ENCODE measurements around the gene HINT3. TPM values are rescaled to one million over a fixed set of nuclear protein-coding genes. Genes with fewer than 3 reads are reported as not detected.
A peak's percentile ranks its signal among the peaks of the same experiment; 100 is the strongest.

Gene HINT3
- total and polyA plus RNA-seq, 2 donors (not counting 3 experiments of a cell fraction or from before 2014, with no cell fraction given): 1.8 to 8.4 TPM

DNA sequence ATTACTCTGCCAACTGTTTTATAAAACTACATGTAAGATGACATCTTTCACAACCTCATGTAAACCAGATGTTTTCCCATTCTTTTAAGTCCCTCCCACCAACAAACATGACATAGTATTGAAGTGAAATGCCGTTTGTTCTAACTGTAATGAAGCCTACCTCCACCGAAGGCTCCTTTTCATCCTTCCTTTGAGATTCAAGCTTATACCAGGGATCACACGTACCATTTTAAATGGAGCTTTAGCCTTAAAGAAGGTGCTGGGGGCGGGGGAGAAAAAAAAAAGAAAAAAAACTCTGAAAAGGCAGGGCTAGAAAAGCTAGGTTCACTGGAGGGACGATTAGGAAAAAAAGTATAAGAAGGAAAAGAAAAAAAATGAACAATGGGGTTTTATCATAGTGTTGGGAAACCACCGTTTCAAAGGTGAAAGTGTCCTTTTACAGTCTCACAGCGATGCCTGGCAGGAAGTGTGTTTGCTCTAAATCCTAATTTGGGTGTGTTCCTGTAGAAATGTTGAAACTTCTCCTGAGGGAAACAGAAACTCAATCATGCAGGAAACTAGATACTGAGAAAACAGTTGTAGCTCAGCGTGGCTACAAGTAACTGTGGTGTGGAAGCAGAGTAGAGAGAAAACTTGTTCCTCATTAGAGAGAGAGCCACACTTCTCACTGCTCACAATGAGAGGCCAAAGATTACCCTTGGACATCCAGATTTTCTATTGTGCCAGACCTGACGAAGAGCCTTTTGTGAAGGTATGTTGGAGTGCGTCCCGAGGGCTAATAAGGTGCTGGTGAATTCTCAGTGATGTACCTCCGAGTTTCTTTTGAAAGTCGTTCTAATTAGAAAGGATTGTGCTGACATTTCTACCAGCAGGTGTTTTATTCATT lies 37.6 kb upstream of the HINT3 start:
- Histone ChIP-seq H3K9me1 (replicated peaks; ENCODE audit: control insufficient read depth, extremely low read depth, insufficient read depth, low read length) (no peaks in the 10 kb centered on the region), H3K27me3 (ENCODE audit: control insufficient read depth in 2 of 2, insufficient read depth in 2 of 2, low read length in 2 of 2) (no peaks in the 10 kb centered on the region), H3K79me2 (ENCODE audit: control insufficient read depth, insufficient read depth, low read length) (no peaks in the 10 kb centered on the region), H3K36me3 (ENCODE audit: control insufficient read depth in 2 of 2, extremely low read depth in 1 of 2, insufficient read depth in 2 of 2, low read length in 2 of 2) (peaks cover 23% of the 10 kb centered on the region in 2 experiments), H2AFZ (ENCODE audit: low read depth, low read length) (peak overlapping the region; percentile 4), H4K20me1 (replicated peaks; ENCODE audit: control insufficient read depth, extremely low read depth, insufficient read depth, low read length) (no peaks in the 10 kb centered on the region), H3K9ac (replicated peaks; ENCODE audit: extremely low read depth, insufficient read depth, low read length) (peak overlapping the region; percentile 28), H3K4me3 (replicated peaks in 1 of 3; ENCODE audit: insufficient read depth in 1 of 3, low read depth in 1 of 3, low read length in 3 of 3) (peak overlapping the region in 1 of 3 experiments; percentile 2), H3K4me1 (ENCODE audit: control insufficient read depth, extremely low read depth, insufficient read depth, low read length) (peaks cover 18% of the 10 kb centered on the region), H3K9me3 (replicated peaks; ENCODE audit: control insufficient read depth, insufficient read depth, low read length) (no peaks in the 10 kb centered on the region), H3K4me2 (ENCODE audit: insufficient read depth, low read length) (peak overlapping the region; percentile 23), H3K27ac (ENCODE audit: insufficient read depth, low read depth, low read length) (peak overlapping the region; percentile 21)
- TF ChIP-seq EZH2 (IDR thresholded peaks at IDR 0.05; ENCODE audit: borderline replicate concordance, low read depth, low read length, severe bottlenecking) (no peak), MYC (IDR thresholded peaks at IDR 0.05; ENCODE audit: low read depth, low read length) (no peak), POLR2A (IDR thresholded peaks at IDR 0.05; ENCODE audit: low read depth, low read length) (no peak), POLR2AphosphoS5 (IDR thresholded peaks at IDR 0.05; ENCODE audit: insufficient read depth, low read depth, low read length) (no peak)
- TF ChIP-seq, protein P1, sequence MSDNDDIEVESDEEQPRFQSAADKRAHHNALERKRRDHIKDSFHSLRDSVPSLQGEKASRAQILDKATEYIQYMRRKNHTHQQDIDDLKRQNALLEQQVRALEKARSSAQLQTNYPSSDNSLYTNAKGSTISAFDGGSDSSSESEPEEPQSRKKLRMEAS (IDR thresholded peaks at IDR 0.05; ENCODE audit: insufficient read depth, insufficient read length): no peak
- BruUV-seq (replicated peaks): no TSS peak
- CTCF ChIA-PET: interaction anchor here (0.8 to 2.2 kb wide), 8 partner anchors 13 to 129 kb away, joined by 3 to 13 read pairs (median 4); partner anchors contain the start of genes HINT3 and NCOA7
- intact Hi-C loops (cut with micrococcal nuclease) (no loop called here), dilution Hi-C loops (cut with MboI; ENCODE audit: extremely low pct_ligation_motif_present, low sequenced_read_pairs) (no loop called here)
- POLR2A ChIA-PET: no interaction called here
- peak; percentile 81 for FAIRE-seq
- peak; percentile 91 for DNase-seq (ENCODE audit: low read depth, low spot score)

- H3K27ac ChIP-seq (ENCODE audit: insufficient read depth, low read depth, low read length): no peak overlapping the region
- H3K4me3 ChIP-seq (replicated peaks in 1 of 3; ENCODE audit: insufficient read depth in 1 of 3, low read depth in 1 of 3, low read length in 3 of 3): no peak overlapping the region
- peaks cover 14% of the 10 kb centered on the region for H3K4me1 ChIP-seq (ENCODE audit: control insufficient read depth, extremely low read depth, insufficient read depth, low read length)
- POLR2A ChIA-PET: no interaction called here
- no peak for DNase-seq (ENCODE audit: low read depth, low spot score)
- H3K4me2 ChIP-seq (ENCODE audit: insufficient read depth, low read length): no peak overlapping the region
- intact Hi-C loops (cut with micrococcal nuclease) (no loop called here), dilution Hi-C loops (cut with MboI; ENCODE audit: extremely low pct_ligation_motif_present, low sequenced_read_pairs) (no loop called here)
- no peak overlapping the region for H2AFZ ChIP-seq (ENCODE audit: low read depth, low read length)
- H4K20me1 ChIP-seq (replicated peaks; ENCODE audit: control insufficient read depth, extremely low read depth, insufficient read depth, low read length): no peaks in the 10 kb centered on the region
- no peaks in the 10 kb centered on the region for H3K9me1 ChIP-seq (replicated peaks; ENCODE audit: control insufficient read depth, extremely low read depth, insufficient read depth, low read length)
- no peak for FAIRE-seq
- H3K79me2 ChIP-seq (ENCODE audit: control insufficient read depth, insufficient read depth, low read length): no peaks in the 10 kb centered on the region
- no peaks in the 10 kb centered on the region for H3K27me3 ChIP-seq (ENCODE audit: control insufficient read depth in 2 of 2, insufficient read depth in 2 of 2, low read length in 2 of 2)
- H3K9ac ChIP-seq (replicated peaks; ENCODE audit: extremely low read depth, insufficient read depth, low read length): no peak overlapping the region
- peaks cover 24 to 26% of the 10 kb centered on the region in 2 experiments for H3K36me3 ChIP-seq (ENCODE audit: control insufficient read depth in 2 of 2, extremely low read depth in 1 of 2, insufficient read depth in 2 of 2, low read length in 2 of 2)
- TF ChIP-seq POLR2AphosphoS5 (IDR thresholded peaks at IDR 0.05; ENCODE audit: insufficient read depth, low read depth, low read length): no peak
- TF ChIP-seq, protein P1 (IDR thresholded peaks at IDR 0.05; ENCODE audit: insufficient read depth, insufficient read length): no peak
- TF ChIP-seq POLR2A (IDR thresholded peaks at IDR 0.05; ENCODE audit: low read depth, low read length): no peak
- TF ChIP-seq, protein P2, sequence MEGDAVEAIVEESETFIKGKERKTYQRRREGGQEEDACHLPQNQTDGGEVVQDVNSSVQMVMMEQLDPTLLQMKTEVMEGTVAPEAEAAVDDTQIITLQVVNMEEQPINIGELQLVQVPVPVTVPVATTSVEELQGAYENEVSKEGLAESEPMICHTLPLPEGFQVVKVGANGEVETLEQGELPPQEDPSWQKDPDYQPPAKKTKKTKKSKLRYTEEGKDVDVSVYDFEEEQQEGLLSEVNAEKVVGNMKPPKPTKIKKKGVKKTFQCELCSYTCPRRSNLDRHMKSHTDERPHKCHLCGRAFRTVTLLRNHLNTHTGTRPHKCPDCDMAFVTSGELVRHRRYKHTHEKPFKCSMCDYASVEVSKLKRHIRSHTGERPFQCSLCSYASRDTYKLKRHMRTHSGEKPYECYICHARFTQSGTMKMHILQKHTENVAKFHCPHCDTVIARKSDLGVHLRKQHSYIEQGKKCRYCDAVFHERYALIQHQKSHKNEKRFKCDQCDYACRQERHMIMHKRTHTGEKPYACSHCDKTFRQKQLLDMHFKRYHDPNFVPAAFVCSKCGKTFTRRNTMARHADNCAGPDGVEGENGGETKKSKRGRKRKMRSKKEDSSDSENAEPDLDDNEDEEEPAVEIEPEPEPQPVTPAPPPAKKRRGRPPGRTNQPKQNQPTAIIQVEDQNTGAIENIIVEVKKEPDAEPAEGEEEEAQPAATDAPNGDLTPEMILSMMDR (IDR thresholded peaks at IDR 0.05; ENCODE audit: extremely low read depth in 1 of 2, insufficient read depth in 1 of 2, low read depth in 1 of 2, low read length in 2 of 2): no peak
- TF ChIP-seq MYC (IDR thresholded peaks at IDR 0.05; ENCODE audit: low read depth, low read length): no peak
- TF ChIP-seq JUN (IDR thresholded peaks at IDR 0.05; ENCODE audit: borderline replicate concordance, insufficient read depth, insufficient read length, low read depth): no peak
- no peak for TF ChIP-seq GATA2 (IDR thresholded peaks at IDR 0.05; ENCODE audit: insufficient read depth, insufficient read length, low read depth, low read length)
- TF ChIP-seq FOS (IDR thresholded peaks at IDR 0.05; ENCODE audit: borderline replicate concordance, insufficient read depth, low read length): no peak
- TF ChIP-seq EZH2 (IDR thresholded peaks at IDR 0.05; ENCODE audit: borderline replicate concordance, low read depth, low read length, severe bottlenecking): no peak
- H3K9me3 ChIP-seq (replicated peaks; ENCODE audit: control insufficient read depth, insufficient read depth, low read length): no peaks in the 10 kb centered on the region
- no TSS peak for BruUV-seq (replicated peaks)
- CTCF ChIA-PET: interaction anchor here (1.2 to 2.2 kb wide), 5 partner anchors 13 to 129 kb away, joined by 3 to 13 read pairs (median 5); partner anchors contain the start of genes HINT3 and NCOA7
These were observed 37.0 kb upstream of the HINT3 start for GRCh38 chr6:125919618-125920017.

Measured in endothelial cell of umbilical vein (primary cell).